Subcutaneous adipose tissue (tissue), 4 donors: ENCODE measurements around the gene LCLAT1. TPM values are rescaled to one million over a fixed set of nuclear protein-coding genes. Genes with fewer than 3 reads are reported as not detected.

Experiments
- total RNA-seq, 4 donors: library from RNA; depleted of rRNA; stranded (reverse); fragments of >200 nt; gene quantifications; one replicate each; pipeline ENCODE4 v1.1.0, GENCODE V29; 2016
- TF ChIP-seq, protein P1 (sequence below): fragments of 450-650 bp; IDR thresholded peaks from one replicate; pipeline ENCODE4 v1.5.1; 2016; ENCODE audit warnings: low read depth, mild to moderate bottlenecking, control low read depth, antibody characterized with exemption, moderate library complexity

Gene LCLAT1
- total RNA-seq, 4 donors from 2014 or later: 4.0 to 12.4 (median 7.6) TPM

DNA sequence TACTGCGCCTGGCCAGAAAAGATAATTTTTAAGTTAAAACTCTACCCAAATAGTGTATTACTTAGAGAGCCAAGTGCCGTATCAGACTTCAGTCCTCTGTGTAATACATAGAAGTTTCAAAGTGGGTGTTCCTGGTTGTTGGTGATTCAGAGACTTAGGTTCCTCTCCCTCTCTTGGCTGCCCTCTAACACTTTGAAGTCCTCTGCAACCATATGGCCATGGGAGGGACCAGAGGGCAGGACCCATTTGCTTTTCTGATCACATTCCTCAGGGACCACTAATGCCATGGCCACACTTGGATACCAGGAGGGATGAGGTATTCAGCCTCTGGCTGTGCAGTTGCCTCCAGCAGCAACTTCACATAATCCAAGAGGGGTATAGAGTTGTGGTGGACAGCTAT is 228.7 kb downstream of the LCLAT1 start:
- TF ChIP-seq, protein P1, sequence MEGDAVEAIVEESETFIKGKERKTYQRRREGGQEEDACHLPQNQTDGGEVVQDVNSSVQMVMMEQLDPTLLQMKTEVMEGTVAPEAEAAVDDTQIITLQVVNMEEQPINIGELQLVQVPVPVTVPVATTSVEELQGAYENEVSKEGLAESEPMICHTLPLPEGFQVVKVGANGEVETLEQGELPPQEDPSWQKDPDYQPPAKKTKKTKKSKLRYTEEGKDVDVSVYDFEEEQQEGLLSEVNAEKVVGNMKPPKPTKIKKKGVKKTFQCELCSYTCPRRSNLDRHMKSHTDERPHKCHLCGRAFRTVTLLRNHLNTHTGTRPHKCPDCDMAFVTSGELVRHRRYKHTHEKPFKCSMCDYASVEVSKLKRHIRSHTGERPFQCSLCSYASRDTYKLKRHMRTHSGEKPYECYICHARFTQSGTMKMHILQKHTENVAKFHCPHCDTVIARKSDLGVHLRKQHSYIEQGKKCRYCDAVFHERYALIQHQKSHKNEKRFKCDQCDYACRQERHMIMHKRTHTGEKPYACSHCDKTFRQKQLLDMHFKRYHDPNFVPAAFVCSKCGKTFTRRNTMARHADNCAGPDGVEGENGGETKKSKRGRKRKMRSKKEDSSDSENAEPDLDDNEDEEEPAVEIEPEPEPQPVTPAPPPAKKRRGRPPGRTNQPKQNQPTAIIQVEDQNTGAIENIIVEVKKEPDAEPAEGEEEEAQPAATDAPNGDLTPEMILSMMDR: no peak

DNA sequence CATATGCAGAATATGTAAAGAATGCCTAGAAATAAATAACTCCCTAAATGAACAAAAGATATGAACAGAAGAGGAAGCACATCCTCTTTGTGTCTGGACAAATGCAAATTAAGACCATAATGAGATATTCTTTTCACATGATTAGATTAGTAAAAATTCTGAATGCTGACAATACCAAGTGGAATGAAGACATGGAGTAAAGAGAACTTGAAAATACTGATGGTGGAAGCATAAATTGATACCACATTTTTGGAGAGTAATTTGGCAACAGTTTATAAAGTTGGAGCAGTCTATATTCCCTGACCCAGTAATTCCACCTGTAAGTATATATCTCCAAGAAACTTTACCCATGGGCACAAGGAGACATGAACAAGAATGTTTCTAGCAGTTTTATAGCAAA is 230.2 kb downstream of the LCLAT1 start:
- TF ChIP-seq, protein P1: no peak

DNA sequence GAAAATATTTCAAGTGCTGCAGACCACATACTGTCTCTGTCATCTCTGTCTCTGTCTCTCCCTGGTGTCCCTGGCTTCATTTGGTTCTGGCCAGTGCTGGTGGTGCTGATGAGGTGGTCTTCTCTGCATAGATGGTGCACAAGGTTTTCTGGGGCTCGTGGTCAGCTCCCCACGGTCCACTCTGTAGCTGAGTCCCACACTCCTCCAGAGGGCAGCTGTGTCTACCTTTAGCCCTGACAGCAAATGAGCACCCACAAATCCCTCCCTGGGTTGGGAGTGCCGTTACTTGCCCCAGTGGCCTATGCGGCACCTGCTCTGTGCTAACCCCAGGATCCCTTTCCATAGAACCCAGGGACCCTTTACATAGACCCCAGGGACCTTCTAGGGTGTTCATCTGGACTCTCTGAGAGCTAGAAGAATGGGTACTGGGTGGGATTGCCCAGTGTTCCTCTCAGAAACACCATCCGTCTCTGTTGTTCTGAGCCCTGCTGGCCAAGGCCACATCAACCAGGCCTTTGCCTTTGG is 230.9 kb downstream of the LCLAT1 start:
- TF ChIP-seq, protein P1: no peak

DNA sequence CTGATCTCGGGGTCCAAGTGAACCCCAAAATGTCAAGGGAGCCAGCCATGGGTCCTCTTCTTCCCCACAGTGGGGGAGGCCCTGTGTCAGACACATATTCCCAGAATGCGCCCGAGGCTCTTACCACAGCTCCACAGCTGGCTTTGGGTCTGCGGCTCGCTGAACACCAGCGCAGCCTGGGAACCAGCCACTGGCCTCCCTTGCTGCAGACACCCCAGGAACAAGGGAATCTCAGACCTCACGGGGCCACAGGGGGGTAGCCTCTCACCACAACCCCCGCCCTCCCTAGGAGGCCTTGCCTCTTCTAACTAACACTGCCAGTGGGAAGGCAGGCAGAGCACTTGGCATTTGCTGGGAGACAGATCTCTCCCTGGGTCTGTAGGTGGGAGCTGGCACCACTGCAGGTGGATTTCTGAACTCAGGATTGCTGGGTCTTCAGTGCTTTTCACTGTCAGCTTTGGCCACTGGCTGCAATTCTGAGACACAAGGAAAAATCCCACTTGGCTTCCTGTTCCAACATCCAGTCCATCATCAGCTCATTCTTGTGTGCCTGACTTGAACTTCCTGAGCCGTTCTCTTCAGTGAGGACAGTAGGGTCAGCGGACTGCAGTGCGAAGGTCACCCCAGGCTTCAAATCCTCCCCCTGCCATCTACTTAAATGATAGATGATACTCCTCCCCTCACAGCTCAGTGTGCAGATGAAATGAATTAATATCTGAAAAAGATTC is 231.5 kb downstream of the LCLAT1 start:
- TF ChIP-seq, protein P1: no peak

DNA sequence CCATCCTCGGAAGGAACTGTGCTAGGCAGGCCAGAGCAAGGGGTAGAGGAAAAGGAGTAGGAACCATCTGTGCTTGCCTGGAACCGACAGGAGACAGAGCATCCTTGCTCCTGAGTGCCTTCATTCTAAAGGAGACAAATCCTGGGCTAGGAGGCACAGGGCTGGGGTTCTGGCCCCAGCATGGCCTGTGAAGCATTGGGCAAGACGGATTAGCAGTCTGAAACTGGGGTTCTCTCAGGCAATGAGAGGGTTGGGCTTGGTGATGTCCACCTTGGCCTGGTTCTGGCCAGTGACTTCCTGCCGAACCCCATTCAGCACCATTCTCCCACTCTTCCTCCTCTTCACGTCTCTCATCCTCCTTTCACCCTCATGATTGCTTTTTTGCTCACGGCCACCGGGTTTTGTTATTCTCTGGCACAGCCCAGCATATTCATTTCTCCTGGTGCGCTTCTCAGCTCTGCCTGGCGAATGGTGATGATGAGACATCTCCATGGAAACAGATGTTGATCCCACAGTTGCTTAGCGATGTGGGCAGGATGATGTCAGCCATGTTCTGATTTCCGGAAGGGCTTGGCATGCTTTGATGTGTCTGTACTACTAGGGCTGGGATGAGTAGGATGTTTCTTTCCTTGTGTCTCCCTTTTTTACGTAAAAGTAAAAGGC is 232.5 kb downstream of the LCLAT1 start:
- TF ChIP-seq, protein P1: no peak

DNA sequence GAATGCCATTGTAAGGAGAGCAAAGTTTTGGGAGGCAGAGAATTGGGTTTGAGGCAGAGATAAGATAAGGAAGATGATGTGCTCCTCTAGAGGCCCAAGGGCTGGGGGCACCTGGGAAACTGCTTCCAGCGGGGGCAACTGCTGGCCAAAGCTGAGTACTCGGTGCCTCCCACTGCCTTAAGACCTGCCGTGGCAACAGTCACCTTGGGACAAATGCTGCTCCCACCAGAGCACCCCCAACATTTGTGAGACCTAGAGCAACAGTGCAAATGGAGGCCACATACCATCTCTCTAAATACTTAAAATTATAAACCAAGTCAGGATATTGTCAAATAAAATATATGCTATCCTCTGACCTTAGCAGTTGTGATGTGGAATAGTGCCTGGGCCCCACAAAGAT is 233.1 kb downstream of the LCLAT1 start:
- TF ChIP-seq, protein P1: no peak

DNA sequence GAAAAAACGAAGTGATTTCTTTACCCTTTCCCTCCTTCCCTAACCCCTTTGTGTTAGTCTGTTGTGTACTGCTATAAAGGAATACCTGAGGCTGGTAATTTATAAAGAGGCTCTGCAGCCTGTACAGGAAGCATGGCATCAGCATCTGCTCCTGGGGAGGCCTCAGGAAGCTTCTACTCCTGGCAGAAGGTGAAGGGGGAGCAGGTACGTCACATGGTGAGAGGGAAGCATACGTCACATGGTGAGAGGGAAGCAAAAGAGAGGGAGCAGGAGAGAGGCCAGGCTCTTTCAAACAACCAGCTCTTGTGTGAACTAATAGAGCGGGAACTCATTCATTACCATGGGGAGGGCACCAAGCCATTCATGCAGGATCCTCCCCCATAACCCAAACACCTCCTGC is 234.0 kb downstream of the LCLAT1 start:
- TF ChIP-seq, protein P1: no peak
